GM23248 (cell line): ENCODE results near the gene METTL9. TPM values are rescaled to one million over a fixed set of nuclear protein-coding genes. Genes with fewer than 3 reads are reported as not detected.
A peak's percentile ranks its signal among the peaks of the same experiment; 100 is the strongest.

Source experiments
- DNase-seq: peaks from one replicate; pipeline ENCODE4 v3.0.0-alpha.2; 2015
- H2AFZ ChIP-seq: fragments of 200-600 bp; sonication (generic); 2 replicates; pipeline ENCODE4 v1.6.1; 2016; ENCODE audit warnings: antibody characterized with exemption
- H3F3A ChIP-seq: fragments of 200-600 bp; sonication (generic); 2 replicates; pipeline ENCODE4 v1.6.1; 2016; ENCODE audit warnings: mild to moderate bottlenecking, antibody characterized with exemption, mixed run types; ENCODE audit not compliant: insufficient read depth
- H3K27ac ChIP-seq: fragments of 200-600 bp; sonication (generic); 2 replicates; pipeline ENCODE4 v1.5.1; 2016; ENCODE audit warnings: mild to moderate bottlenecking
- H3K27me3 ChIP-seq: fragments of 200-600 bp; sonication (generic); replicated peaks from 2 replicates; pipeline ENCODE4 v1.6.1; 2016; ENCODE audit warnings: mild to moderate bottlenecking; ENCODE audit not compliant: insufficient read depth
- H3K36me3 ChIP-seq: fragments of 200-600 bp; sonication (generic); 2 replicates; pipeline ENCODE4 v1.6.1; 2016; ENCODE audit warnings: low read depth, mild to moderate bottlenecking
- H3K4me1 ChIP-seq: fragments of 200-600 bp; sonication (generic); 2 replicates; pipeline ENCODE4 v1.6.1; 2016; ENCODE audit warnings: mild to moderate bottlenecking; ENCODE audit not compliant: insufficient read depth
- H3K4me2 ChIP-seq: fragments of 200-600 bp; sonication (generic); one replicate; pipeline ENCODE4 v1.6.1; 2016; ENCODE audit warnings: mild to moderate bottlenecking; ENCODE audit not compliant: unreplicated experiment
- H3K4me3 ChIP-seq: fragments of 200-600 bp; sonication (generic); 2 replicates; pipeline ENCODE4 v1.5.1; 2016; ENCODE audit warnings: mild to moderate bottlenecking
- H3K79me2 ChIP-seq: fragments of 200-600 bp; sonication (generic); 2 replicates; pipeline ENCODE4 v1.6.1; 2016; ENCODE audit warnings: mild to moderate bottlenecking; ENCODE audit not compliant: insufficient read depth
- H3K9ac ChIP-seq: fragments of 200-600 bp; sonication (generic); 2 replicates; pipeline ENCODE4 v1.6.1; 2016; ENCODE audit warnings: mild to moderate bottlenecking
- H3K9me2 ChIP-seq: fragments of 200-600 bp; sonication (generic); 2 replicates; pipeline ENCODE4 v1.6.1; 2016; ENCODE audit warnings: mixed run types, mild to moderate bottlenecking, moderate library complexity; ENCODE audit not compliant: insufficient read depth
- H3K9me3 ChIP-seq: fragments of 200-600 bp; sonication (generic); one replicate; pipeline ENCODE4 v1.6.1; 2017; ENCODE audit warnings: low read depth
- H4K20me1 ChIP-seq: fragments of 200-600 bp; sonication (generic); 2 replicates; pipeline ENCODE4 v1.6.0; 2016; ENCODE audit not compliant: insufficient read depth
- EZH2 ChIP-seq: fragments of 200-600 bp; sonication (generic); IDR thresholded peaks from 2 replicates; pipeline ENCODE4 v1.6.1; 2018; ENCODE audit warnings: antibody characterized with exemption, mild to moderate bottlenecking; ENCODE audit not compliant: insufficient read depth, poor library complexity, severe bottlenecking
- EZH2phosphoT487 ChIP-seq: fragments of 200-600 bp; sonication (generic); IDR thresholded peaks from 2 replicates; pipeline ENCODE4 v1.6.1; 2018; ENCODE audit warnings: antibody characterized with exemption, moderate library complexity, mild to moderate bottlenecking, low read depth; ENCODE audit not compliant: insufficient read depth
- WGBS, 2 experiments: methylation state at CpG; one replicate each; pipeline ENCODE4 v1.1.6; 2015 to 2017; ENCODE audit warnings: low lambda C conversion rate in 2 of 2, low coverage in 1 of 2; ENCODE audit errors: missing lambda C conversion rate in 2 of 2; 5-methylcytosine and 5-hydroxymethylcytosine counted together
- in situ Hi-C: fragments of 300-500 bp; cut with MboI; formaldehyde crosslinking; loops from 2 replicates; pipeline ENCODE4 v1.15.0; 2020
- polyA plus RNA-seq: library from polyadenylated mRNA; unstranded; fragments of >200 nt; fragmentation: Nextera tagmentation; extraction: Ambion mirVana; gene quantifications from 2 replicates; pipeline ENCODE4 v1.2.1, GENCODE V29; 2016
- total RNA-seq: library from RNA; depleted of rRNA; stranded (reverse); fragments of >200 nt; shearing (Covaris generic); gene quantifications from 2 replicates; pipeline ENCODE4 v1.2.3, GENCODE V29; 2014

Gene METTL9
- total and polyA plus RNA-seq, 2 experiments from 2014 or later, result 273 to 326 TPM

- DNase-seq, result no peak
- Histone ChIP-seq H3K9me3 (no peaks in the 10 kb centered on the region), H4K20me1 (no peaks in the 10 kb centered on the region), H3K4me3 (no peak overlapping the region), H3K36me3 (peaks cover 21% of the 10 kb centered on the region), H3K79me2 (peaks cover 100% of the 10 kb centered on the region), H3K9me2 (no peaks in the 10 kb centered on the region), H3K27ac (0 out of 2 replicates have a peak overlapping the region, but pooled peaks have one; percentile 17), H3K4me2 (no peak overlapping the region), H3K27me3 (no peaks in the 10 kb centered on the region), H2AFZ (no peak overlapping the region), H3F3A (peaks cover 29% of the 10 kb centered on the region), H3K9ac (no peak overlapping the region), H3K4me1 (peaks cover 7% of the 10 kb centered on the region)
- 87 to 90% methylated on average over 4 of the region's 4 CpGs for WGBS, 2 experiments
- in situ Hi-C loops, result no loop called here
- TF ChIP-seq EZH2, result no peak
- no peak for TF ChIP-seq EZH2phosphoT487
Measured at GRCh38 chr16:21619765-21620425, 20.5 kb downstream of the METTL9 start.

GRCh38 chr16:21620592-21620991 lies 21.2 kb downstream of the METTL9 start:
- no peak for TF ChIP-seq EZH2
- no peak for TF ChIP-seq EZH2phosphoT487
- H3K4me3 ChIP-seq, result no peak overlapping the region
- H3K9me2 ChIP-seq, result no peaks in the 10 kb centered on the region
- H3K9ac ChIP-seq, result no peak overlapping the region
- H3F3A ChIP-seq, result peaks cover 36% of the 10 kb centered on the region
- no peak overlapping the region for H3K27ac ChIP-seq
- H3K9me3 ChIP-seq, result no peaks in the 10 kb centered on the region
- H3K4me2 ChIP-seq, result no peak overlapping the region
- in situ Hi-C loops, result no loop called here
- no peaks in the 10 kb centered on the region for H4K20me1 ChIP-seq
- no peak for DNase-seq
- no peaks in the 10 kb centered on the region for H3K27me3 ChIP-seq
- peaks cover 27% of the 10 kb centered on the region for H3K36me3 ChIP-seq
- no peak overlapping the region for H2AFZ ChIP-seq
- H3K79me2 ChIP-seq, result peaks cover 100% of the 10 kb centered on the region
- peaks cover 13% of the 10 kb centered on the region for H3K4me1 ChIP-seq

- Histone ChIP-seq H3K4me1 (peaks cover 31% of the 10 kb centered on the region), H3K9me2 (no peaks in the 10 kb centered on the region), H4K20me1 (no peaks in the 10 kb centered on the region), H3K79me2 (peaks cover 80% of the 10 kb centered on the region), H3K9ac (no peak overlapping the region), H3K4me3 (no peak overlapping the region), H2AFZ (no peak overlapping the region), H3K9me3 (no peaks in the 10 kb centered on the region), H3F3A (peaks cover 48% of the 10 kb centered on the region), H3K27me3 (no peaks in the 10 kb centered on the region), H3K4me2 (no peak overlapping the region), H3K36me3 (peaks cover 27% of the 10 kb centered on the region), H3K27ac (peak overlapping the region; percentile 13; the same call in 1 of the 2 replicates)
- TF ChIP-seq EZH2, result no peak
- no peak for TF ChIP-seq EZH2phosphoT487
- in situ Hi-C loops, result no loop called here
- WGBS, 2 experiments, result 100% methylated on average over 1 of the region's 1 CpG
- no peak for DNase-seq
Measured at GRCh38 chr16:21622545-21622944, 23.2 kb downstream of the METTL9 start.

- WGBS, 2 experiments, result 94 to 100% methylated on average over 1 of the region's 1 CpG
- no peak for TF ChIP-seq EZH2phosphoT487
- TF ChIP-seq EZH2, result no peak
- in situ Hi-C loops, result no loop called here
- Histone ChIP-seq H3K27me3 (no peaks in the 10 kb centered on the region), H3K4me1 (peaks cover 51% of the 10 kb centered on the region), H3K36me3 (peaks cover 24% of the 10 kb centered on the region), H4K20me1 (no peaks in the 10 kb centered on the region), H3K9ac (no peak overlapping the region), H3K4me3 (no peak overlapping the region), H3K4me2 (no peak overlapping the region), H3K79me2 (peaks cover 77% of the 10 kb centered on the region), H3K9me2 (no peaks in the 10 kb centered on the region), H3K9me3 (no peaks in the 10 kb centered on the region), H3K27ac (peak overlapping the region; percentile 98), H2AFZ (no peak overlapping the region), H3F3A (peaks cover 67% of the 10 kb centered on the region)
- no peak for DNase-seq
Measured at GRCh38 chr16:21625026-21625425, 25.6 kb downstream of the METTL9 start.
